CD4-positive, alpha-beta T cell treated with Interleukin-10 for 1 hour (primary cell): ENCODE data around the gene ZNF469.
A peak's percentile ranks its signal among the peaks of the same experiment; 100 is the strongest.

Experiments used
- DNase-seq: peaks from one replicate; pipeline ENCODE4 v3.0.0-alpha.2; 2020

ZNF469 gene

DNA sequence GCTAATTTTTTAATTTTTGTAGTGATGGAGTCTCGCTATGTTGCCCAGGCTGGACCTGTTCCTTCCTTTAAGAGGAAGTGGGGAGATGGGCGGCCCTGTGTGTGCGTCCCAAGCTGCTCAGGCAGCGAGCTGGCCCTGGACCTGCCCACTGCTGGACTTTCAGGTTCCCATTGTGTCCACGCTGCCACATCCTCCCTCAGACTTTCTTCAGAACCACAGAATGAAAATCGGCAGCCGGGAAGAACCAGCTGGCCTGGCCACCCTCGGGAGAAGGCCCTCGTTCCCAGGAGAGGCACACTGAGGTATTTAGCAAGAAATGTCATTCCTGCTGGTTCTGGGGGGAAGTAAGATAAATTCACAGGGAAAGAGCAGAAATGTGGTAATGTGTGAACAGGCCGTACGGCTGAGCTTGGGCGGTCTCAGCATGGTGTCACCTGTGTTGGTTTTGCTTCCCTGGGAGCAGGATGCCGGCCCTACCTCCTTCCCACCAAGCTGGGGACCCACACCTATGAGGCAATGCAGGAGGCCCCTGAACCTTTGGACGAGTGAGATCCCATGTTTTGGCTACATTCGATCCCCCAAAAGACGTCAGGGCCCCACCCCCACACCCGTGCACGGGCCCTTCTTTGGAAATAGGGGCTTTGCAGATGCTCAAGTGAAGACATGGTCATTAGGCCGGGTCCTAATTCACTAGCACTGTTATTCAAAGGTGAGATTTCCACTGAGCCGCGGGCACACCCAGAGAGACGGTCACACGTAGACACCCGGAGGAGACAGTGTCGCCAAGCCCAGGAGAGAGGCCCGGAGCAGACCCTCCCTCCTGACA lies 35.9 kb upstream of the ZNF469 start:
- DNase-seq: no peak

DNA sequence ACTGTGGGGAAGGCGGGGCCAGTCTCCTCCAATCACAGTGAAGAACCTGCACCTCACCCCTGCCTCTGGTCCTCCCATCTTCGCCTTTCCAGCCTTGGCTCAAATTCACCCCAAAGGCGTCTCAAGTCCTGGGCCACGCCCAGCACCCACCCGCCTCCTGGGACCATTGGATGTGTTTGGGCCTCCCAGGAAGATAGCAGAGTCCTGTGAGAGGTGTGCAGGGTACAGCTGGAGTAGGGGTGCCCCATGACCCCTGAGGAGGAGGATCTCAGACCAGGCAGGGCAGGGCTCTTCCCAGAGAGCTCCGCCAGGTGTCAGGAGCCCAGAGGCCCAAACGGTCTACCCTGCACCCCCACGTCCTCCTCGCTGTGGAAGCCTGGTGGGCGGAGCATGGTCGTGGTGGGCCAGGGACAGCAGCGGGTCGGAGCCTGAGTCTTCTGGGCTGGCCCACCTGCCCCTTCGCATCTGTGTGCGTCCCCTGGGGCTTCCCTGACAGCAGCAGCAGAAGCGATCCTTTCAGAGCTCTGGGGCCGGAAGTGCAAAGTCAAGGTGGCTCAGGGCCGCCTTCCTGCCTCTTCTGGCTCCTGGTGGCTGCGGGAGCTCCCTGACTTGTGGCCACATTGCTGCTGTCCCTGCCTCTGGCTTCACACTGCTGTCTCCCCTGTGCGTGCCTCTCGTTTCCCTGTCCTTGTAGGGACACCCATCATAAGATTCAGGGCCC lies 34.9 kb upstream of the ZNF469 start:
- peak; percentile 11 for DNase-seq

- DNase-seq: no peak
Observed at GRCh38 chr16:88348377-88349152, 34.2 kb upstream of the ZNF469 start.

DNA sequence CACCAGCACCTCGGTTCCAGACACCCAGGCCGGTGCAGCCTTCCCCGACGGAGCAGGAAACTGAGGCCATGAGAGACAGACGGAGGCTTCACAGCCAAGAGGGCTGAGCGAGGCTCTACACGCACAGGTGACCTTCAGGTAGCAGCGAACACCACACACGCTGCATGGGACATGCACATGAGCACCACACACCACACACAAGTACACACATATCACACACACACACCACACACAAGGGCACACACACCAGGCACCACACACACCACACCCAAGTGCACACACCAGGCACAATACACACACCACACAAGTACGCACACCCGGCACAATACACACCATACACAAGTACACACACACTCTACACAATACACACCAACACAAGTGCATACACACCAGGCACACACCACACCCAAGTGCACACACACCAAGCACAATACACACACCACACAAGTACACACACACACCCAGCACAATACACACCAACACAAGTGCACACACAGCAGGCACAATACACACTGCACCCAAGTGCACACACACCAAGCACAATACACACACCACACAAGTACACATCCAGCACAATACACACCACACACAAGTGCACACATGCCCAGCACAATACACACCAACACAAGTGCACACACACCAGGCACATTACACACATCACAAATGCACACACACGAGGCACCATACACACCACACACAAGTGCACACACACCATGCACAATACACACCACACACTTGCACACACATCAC lies 33.4 kb upstream of the ZNF469 start:
- no peak for DNase-seq

GRCh38 chr16:88349903-88350900 lies 32.6 kb upstream of the ZNF469 start:
- no peak for DNase-seq

DNA sequence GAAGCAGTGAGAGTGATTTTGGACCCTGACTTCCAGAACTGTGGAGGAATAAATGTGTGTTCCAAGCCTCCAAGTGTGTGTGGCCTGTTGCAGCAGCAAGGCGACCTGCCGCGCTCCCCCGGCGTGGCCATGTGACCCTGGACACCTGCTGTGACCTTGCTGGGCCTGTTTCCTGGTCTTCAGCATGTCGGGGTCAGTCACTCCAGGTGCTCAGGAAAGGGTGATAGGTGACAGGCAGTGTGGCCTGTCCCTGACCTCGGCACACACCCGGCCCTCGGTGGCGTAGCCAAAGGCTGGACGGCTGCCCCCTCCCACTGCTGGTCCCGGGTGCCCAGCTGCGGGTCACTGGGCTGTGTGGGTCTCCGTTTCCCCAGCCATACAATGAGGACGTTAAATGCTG lies 31.8 kb upstream of the ZNF469 start:
- DNase-seq: no peak

DNA sequence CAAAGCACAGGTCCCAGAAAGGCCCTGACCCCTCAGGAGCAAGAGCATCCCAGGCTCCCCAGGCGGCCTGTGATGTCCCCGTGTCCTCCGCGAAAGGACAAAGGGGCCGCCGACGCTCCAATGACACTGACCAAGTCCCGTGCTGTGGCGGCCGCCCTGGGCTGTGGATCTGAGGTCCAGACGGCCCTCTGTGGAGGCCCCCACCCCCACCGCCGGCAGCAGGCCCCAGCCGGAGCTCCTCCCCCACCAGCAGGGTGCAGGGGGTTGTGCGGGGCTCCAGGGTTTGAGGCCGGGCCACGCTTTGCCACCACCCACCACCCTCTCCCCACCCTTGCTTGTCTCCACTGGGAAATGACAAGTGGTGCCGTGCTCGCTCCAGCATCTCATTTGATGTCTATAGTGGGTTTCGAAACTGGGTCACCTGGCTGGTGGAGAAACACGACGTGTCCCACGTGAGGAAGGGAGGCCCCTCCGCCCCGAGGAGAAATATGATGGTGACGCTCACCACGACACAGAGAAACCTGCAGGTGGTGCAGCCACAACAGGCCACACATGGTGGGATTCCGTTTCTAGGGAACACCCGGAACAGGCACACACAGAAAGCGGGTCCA lies 31.2 kb upstream of the ZNF469 start:
- DNase-seq: no peak

DNA sequence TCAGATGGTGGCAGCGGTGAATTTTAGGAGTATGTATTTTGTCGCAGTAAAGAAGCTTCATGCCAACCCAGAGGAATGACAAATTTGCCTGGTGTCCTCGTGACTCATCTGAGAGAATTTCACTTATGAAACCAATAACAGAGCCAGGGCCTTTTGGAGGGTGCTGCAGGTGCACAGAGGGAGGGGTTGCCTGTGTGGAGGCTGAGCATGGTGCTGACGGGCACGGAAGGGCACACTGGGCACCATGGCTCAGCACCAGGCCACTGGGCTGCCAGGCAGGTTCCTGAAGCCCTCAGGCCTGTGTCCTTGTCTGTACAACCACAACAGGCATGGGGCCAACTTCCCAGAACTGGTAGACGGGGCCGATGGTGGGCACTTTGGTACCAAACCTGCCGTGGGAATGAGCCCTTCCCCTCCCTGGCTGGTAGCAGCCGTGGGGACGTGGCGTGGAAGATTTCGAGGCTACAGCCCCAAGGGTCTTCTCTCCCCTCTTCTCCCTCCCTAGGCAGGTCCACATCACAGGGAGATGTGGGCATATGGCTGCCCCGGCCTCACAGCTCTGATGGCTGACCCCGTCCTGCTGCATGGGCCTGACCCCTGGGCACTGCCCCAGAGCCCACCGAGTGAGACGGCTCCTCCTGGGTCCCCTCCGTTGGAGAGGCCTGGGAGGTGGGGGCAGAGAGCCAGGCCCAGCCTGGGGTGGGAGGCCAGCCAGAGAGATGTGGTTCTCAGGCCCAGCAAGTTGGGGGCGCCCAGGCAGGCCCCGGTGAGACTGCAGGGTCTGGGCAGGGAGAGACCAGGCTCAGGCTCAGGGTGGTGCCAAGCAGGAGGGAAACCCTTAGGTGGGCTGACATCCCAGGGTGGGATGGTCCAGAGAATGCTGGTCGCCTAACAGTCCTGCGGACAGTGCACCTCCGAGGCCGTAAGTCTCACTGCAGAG lies 30.2 kb upstream of the ZNF469 start:
- DNase-seq: no peak

GRCh38 chr16:88353232-88353631 lies 29.5 kb upstream of the ZNF469 start:
- DNase-seq: no peak

GRCh38 chr16:88353691-88354090 lies 29.1 kb upstream of the ZNF469 start:
- no peak for DNase-seq

- no peak for DNase-seq
Observed at GRCh38 chr16:88354229-88355092, 28.3 kb upstream of the ZNF469 start.

DNA sequence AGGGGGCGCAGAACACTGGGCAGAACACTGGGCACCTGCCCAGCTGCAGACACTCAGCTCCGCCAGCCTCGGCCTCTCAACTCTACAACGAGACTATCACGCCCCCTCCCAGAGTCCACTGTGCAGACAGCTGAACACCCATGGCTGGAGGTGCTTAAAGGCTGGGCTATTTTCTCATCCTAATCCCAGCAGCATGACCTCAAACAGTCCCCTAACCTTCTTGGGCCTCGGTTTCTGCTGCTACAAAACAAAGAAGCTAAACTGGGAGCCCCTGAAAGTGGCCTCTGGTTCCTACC lies 27.7 kb upstream of the ZNF469 start:
- DNase-seq: no peak

DNA sequence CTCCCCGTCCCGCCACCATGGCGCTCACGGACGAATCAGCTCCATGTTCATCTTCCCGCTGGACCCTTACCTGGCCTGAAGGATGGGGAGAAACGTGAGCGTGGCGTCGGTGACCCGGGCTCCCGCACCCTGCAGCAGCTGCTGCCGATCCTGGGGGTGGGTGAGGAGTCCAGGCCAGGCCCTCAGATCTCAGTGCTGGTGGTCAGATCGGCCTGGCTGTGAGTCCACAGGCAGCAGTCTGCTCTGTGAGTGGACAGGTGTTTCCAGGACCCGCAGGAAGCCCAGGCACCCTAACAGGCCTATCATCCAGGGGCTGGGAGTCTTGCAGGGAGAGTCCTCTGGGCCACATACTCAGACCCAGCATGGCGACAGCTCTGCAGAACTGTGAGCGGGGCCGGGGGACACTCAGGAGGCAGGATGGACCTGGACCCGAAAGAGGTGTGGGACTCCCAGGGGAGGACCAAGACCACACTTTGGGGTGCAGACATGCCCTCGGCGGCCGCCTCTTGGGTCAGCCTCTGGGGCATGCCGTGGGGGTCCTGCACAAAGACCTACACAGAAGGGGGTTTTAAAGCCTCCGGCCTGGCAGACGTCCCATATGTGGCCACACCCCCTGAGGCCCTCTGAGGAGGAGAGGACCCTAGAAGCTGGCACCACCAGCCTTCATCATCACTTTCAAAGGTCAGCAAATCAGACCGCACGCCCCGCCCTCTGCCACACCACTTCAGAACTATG lies 27.2 kb upstream of the ZNF469 start:
- no peak for DNase-seq

- no peak for DNase-seq
Observed at GRCh38 chr16:88356124-88356726, 26.5 kb upstream of the ZNF469 start.

DNA sequence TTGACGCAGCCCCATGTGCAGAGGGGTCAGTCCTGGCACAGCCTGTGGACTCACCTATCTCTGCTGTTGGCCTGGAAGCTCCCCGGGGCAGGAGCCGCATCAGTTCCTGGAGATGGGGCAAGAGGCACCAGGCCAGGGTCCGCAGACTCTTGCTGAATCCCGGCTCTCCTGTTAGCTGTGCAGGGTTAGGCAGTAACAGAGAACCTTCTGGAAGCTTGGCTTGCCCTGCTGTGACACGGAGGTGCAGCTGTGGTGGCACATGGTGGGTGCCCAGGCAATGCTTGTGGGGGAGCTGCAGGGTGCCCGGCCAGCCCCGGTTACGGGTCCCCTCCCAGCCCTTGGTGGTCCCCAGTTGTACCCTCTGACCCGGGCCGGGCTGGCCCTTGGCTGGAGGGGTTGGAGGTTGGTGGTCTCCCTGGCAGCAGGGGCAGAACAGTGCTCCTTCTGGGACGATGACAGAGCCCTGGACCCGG lies 26.0 kb upstream of the ZNF469 start:
- no peak for DNase-seq

DNA sequence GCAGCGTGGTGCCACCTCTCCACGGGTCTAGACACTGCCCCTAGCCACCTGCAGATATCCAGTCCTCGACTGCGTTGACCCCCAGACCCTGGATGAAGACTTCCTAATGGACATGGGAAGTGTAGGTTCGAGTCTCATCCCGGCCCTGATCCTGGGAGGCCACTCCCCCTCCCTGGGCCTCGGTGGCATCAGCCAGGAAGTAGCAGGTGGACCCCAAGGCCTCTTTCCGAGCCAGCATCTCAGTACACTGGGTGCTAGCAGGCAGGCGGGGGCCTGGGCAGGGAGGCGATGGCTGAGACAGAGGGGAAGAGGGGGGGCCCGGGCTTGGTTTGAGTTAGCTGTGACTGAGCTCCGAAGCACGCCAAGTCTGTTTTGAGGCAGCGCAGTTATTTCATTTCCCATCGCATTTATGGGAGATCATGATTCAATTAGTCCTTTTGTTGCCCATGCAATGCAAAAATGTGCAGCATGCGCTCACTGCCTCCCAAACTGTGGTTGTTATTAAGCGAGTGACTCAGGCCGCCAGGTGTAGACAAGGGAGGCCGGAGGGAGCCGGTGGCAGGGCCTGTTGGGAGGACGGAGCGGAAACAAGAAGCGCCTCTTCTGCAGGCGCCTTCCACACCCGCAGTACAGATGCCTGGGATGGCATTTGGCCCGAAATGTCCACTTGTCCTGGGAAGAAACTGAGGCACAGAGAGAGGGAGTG lies 25.3 kb upstream of the ZNF469 start:
- DNase-seq: no peak

GRCh38 chr16:88358023-88358420 lies 24.7 kb upstream of the ZNF469 start:
- DNase-seq: no peak
